ENCODE data around the gene NEURL1.

The NEURL1 gene

DNA sequence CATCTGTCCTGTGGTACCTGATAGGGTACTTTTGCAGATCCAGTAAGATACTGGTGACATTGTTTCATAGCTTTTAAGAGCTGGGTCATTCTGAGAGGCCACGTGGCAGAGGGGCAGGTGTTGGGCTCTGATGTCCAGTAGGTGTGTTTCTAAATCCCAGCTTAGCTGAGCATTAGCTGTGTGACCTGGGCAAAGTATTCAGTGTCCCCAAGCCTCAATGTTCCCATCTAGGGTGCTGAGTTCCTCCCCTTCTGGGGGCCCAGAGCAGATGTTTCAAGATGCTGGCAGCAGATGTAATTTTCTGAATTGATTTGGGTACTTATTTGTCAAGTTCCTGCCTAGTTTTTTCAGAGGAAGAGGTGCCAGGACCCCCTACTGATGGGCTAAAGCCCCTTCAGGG, 52.9 kb downstream of the NEURL1 start:
- TF ChIP-seq, protein P1, sequence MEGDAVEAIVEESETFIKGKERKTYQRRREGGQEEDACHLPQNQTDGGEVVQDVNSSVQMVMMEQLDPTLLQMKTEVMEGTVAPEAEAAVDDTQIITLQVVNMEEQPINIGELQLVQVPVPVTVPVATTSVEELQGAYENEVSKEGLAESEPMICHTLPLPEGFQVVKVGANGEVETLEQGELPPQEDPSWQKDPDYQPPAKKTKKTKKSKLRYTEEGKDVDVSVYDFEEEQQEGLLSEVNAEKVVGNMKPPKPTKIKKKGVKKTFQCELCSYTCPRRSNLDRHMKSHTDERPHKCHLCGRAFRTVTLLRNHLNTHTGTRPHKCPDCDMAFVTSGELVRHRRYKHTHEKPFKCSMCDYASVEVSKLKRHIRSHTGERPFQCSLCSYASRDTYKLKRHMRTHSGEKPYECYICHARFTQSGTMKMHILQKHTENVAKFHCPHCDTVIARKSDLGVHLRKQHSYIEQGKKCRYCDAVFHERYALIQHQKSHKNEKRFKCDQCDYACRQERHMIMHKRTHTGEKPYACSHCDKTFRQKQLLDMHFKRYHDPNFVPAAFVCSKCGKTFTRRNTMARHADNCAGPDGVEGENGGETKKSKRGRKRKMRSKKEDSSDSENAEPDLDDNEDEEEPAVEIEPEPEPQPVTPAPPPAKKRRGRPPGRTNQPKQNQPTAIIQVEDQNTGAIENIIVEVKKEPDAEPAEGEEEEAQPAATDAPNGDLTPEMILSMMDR (conservative IDR thresholded peaks at IDR 0.05), result no peak
- H3K27ac ChIP-seq, result no peak overlapping the region

DNA sequence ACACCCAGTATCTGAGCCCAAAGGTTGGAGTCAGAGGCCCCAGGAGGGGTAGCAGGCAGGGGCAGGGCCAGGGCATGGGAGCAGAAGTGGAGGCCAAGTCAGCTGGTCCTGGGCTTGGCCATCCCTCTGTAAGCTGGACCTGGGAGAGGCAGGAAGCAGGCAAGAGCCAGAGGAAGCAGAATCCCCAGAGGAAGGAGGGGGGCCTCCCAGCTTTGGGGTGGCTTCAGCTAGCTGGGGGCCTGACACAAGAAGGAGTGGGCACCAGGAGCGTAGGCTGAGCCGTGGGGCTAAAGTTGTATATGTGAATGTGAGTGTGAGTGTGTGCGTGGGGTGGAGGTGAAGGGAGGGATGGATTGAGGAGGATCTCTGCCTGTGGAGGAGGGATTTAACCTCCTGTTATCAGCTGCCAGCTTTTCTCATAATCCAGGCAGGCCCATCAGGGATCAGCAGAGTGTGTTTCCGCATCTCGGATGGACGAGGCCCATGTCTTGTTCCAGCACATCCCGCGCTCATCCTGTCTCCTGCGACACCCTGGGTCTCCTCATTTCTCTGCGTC, 54.0 kb downstream of the NEURL1 start:
- TF ChIP-seq, protein P1 (conservative IDR thresholded peaks at IDR 0.05), result no peak

DNA sequence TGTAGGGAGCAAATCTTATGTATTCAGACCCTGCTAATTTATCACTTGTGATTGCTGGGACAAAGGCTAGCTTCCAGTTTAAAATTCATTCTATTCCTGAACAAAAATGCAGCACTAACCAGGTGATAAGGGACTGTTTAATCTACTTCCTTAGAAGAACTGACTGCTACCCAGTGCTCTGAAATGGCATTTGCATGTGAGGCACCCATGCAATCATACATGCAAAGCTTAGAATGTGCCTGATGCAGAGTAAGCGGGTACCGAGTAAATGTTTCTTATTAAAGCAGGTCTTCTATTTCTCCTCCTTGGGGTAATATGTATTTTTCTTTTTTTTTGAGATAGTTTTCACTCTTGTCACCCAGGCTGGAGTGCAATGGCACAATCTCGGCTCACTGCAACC, 54.5 kb downstream of the NEURL1 start:
- TF ChIP-seq, protein P1 (conservative IDR thresholded peaks at IDR 0.05), result no peak
- H3K27ac ChIP-seq, result peak overlapping the region; percentile 48; the same call in 1 of the 2 replicates

More for the DNA sequence above, 54.0 kb downstream of the NEURL1 start:
- H3K27ac ChIP-seq, result no peak overlapping the region

DNA sequence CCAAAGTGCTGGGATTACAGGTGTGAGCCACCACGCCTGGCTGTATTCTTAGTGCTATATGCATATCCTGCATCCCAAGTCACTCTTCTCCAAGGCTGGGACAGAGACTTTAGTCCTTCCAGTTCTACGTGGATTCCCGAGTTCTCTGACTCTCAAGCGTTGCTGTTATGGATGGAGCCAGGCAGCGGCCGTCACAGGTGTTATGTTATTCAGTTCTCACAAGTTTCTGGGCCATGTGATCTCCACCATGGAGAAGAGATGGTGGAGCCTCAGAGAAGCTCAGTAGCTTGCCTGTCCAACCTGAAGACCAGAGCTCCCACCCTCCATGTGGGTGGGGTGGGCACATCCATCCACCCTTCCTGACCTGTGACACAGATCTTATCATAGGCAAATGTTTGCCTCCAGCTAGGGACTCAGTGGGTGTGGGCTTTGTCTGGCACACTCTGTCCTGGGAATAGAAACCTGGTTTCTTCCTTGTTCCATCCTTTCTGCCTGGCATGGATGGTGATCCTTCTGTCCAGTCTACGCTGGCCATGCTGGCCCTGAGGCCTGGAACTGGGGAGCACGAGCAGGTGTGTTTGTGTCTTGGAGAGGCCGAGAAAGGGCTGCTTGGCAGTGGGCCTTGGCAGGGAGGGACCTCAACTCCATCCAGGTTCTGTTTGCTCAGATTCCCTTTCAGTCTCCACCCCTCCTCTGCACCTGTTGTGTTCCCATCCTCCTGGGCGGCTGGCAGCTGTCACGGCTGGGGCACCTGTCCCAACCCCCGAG, 55.3 kb downstream of the NEURL1 start:
- H3K27ac ChIP-seq, result peak overlapping the region; percentile 48
- TF ChIP-seq, protein P1 (conservative IDR thresholded peaks at IDR 0.05), result no peak

DNA sequence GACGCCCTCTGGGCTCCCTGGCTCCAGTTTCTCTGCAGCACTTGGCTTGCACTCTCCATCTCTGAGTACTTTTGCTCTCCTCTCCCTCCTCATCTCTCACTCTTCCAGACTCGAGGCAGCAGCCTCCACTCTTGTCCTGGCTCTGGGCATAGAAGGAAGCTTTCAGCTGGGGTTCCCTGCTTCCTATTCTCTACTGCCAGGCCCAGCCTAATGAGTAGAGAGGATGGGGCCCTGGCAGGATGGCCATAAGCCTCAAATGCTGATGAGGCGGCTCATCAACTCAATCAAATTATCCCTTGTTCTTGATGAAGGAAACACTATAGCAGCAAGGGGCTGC, 55.8 kb downstream of the NEURL1 start:
- H3K27ac ChIP-seq, result peak overlapping the region; percentile 48
- TF ChIP-seq, protein P1 (conservative IDR thresholded peaks at IDR 0.05), result no peak

DNA sequence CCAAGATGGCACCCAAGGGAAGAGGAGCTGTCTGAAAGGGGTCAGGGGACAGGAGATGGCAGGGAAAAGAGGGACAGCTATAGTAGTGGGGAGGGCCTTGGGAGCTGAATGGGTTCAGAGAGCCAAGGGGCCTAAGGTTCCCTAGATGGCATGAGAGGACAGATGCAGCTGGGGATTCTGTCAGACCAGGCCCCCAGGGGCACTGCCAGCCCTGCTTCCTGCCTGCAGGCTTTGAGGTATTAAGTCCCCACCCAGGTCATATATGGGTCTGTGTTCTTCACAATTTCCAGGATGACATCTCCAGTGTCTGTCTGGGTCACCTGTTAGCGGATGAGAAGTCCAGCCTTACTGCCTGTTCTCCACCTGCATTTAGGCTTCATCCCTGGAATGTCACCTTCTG, 56.7 kb downstream of the NEURL1 start:
- peak overlapping the region; percentile 48; the same call in 1 of the 2 replicates for H3K27ac ChIP-seq
- TF ChIP-seq, protein P1 (conservative IDR thresholded peaks at IDR 0.05), result no peak

DNA sequence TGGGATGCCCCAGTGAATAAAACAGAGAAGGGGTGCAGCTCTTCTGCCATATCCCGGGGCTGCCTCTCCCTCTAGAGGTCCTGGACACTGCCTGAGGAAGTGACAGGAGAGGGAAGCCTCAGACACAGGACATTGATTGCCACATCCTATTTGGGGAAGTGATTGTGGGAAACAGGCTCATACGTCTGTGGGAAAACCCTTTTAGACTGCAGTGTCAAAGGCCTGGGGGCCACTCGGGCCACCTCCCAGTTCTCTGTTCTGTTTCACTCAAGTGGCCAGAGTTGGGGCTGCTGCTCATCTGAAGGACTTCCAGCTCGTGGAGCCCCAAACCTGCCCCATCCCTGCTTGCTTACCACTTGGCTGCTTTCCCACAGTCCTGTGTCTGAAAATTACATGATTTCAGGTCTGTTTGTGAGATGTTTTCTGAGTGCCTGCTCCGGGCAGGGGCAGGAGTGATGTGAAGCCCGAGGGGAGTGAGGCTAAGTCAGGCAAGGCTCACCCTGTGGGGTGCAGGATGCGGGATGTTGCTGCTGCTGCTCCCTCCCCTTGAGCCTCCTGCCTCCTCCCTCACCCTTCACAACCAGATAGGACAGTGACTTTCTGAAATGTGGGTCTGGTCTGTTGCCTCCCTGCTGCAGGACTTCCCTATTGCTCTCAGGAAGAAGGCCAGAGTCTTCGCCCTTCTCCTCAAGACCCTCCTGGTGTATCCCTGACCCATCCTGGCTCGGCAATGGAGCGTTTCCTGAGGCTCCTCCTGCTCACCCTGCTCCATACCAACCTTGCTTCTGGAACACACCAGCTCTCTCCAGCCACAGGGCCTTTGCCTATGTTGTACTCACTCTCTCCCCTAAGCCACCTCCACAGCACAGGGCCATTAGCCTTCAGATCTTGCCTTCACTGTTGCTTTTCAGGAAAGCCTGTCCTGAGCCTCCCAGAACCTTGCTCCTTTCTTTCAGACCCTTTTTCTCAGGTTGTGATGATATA, 58.4 kb downstream of the NEURL1 start:
- no peak overlapping the region for H3K27ac ChIP-seq
- TF ChIP-seq, protein P1 (conservative IDR thresholded peaks at IDR 0.05), result no peak

Measured in VCaP (cell line).